DMS 273 (cell line): ENCODE results near the gene ABCD2.
"Not testable (repeated sequence)": the region's sequence is repeated elsewhere in the genome, so short reads cannot be mapped to it uniquely, and the experiment has no call there.

Experiments
- DNase-seq: peaks from one replicate; lab custom pipeline; 2025; ENCODE audit not compliant: unreplicated experiment; lab: John Stamatoyannopoulos, UW

The ABCD2 gene

GRCh38 chr12:39613525-39613924, 6.1 kb downstream of the ABCD2 start:
- peak; percentile 5 for DNase-seq

GRCh38 chr12:39612250-39612649, 7.4 kb downstream of the ABCD2 start:
- DNase-seq, result no peak

DNA sequence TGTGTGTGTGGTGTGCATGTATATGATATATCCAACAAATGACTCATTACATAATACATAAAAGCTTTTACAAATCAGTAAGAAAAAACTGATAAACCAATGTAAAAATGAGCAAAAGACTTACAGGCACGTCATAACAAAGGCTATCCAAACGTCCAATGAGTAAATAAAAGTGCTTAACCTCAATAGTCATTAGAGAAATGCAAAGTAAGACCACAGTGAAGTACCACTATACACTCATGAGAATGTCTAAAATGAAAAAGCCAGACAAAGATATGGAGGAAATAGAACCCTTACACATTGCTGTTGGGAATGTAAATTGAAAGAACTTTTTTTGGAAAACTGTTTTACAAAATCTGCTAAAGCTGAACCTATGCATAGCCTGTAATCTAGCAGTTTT, 7.8 kb downstream of the ABCD2 start:
- no peak for DNase-seq

- no peak for DNase-seq
These were observed 9.1 kb downstream of the ABCD2 start for GRCh38 chr12:39610436-39611025.

- no peak for DNase-seq
These were observed 12.7 kb downstream of the ABCD2 start for GRCh38 chr12:39606712-39607423.

- DNase-seq, result no peak
These were observed 13.6 kb downstream of the ABCD2 start for GRCh38 chr12:39605996-39606395.

DNA sequence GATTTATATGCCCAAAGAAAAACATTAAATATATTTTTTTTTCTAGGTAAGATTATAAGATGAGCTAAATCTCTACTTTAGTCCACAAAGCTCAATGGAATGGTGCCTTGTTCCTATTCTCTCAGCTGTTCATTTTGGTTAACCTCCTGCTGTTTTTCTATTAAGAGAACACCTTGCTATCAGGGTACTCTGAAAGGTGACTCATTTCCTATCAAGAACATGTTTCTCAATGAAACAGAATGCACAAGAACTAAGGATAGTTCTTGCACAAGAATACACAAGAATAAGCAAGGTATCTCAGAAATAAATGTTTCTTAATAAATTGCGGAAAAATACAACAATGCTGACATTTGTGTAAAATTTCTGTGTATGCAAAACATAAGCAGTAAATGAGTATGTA, 14.1 kb downstream of the ABCD2 start:
- DNase-seq, result no peak

GRCh38 chr12:39603065-39603464, 16.5 kb downstream of the ABCD2 start:
- no peak for DNase-seq

GRCh38 chr12:39601951-39602350, 17.7 kb downstream of the ABCD2 start:
- DNase-seq, result not testable (repeated sequence)

- no peak for DNase-seq
These were observed 23.7 kb downstream of the ABCD2 start for GRCh38 chr12:39595928-39596327.

DNA sequence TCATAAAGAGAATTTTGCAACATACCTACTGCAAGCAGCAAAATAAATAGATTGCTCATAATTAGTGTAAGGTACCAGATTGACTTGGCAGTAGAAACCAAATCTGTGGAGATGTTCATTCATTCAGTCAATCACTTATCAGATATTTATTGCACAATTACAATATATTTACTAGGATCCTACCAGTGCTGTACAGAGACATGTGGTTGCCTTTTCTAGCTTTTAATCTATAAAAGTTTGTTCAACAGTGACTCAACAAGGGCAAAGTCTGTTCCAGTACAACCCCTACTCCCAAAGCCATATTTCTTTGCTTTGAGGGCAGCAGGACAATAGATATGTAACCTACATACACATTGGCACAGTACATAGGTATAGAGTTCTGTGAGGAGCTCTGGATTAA, 27.3 kb downstream of the ABCD2 start:
- no peak for DNase-seq

GRCh38 chr12:39588348-39588747, 31.3 kb downstream of the ABCD2 start:
- DNase-seq, result no peak

DNA sequence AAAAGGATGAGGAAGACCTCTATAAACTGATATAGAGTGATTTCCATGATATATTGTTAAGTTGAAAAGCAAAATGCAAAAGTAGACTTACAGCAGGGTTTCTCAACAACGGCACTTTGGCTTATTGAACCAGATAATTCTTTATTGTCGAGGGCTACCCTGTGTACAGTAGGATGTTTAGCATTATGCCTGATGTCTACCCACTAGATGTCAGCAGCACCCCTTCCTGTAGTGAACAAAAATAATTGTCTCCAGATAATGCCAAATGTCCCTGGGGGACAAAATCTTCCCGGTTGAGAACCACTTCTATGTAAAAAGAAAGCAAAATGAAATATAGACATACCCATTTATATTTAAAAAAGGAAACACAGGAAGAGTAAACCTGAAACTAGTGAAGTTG, 32.4 kb downstream of the ABCD2 start:
- DNase-seq, result no peak

DNA sequence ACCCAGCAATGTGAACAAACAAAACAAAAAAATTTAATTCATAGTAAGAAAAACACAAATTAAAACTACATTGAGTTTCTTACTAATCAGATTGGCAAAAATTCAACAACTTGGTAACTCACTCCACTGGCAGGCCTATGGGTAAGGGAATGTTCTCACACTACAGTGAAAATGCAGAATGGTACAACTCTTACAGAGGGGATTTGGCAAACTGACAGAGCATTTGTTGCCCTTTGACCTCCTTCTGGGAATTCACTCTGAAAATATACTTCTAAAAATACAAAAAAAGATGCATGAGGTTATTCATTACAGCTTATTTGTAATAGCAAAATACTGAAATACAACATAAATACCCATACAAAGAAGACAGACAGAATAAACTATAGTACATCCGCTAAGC, 32.8 kb downstream of the ABCD2 start:
- DNase-seq, result no peak

DNA sequence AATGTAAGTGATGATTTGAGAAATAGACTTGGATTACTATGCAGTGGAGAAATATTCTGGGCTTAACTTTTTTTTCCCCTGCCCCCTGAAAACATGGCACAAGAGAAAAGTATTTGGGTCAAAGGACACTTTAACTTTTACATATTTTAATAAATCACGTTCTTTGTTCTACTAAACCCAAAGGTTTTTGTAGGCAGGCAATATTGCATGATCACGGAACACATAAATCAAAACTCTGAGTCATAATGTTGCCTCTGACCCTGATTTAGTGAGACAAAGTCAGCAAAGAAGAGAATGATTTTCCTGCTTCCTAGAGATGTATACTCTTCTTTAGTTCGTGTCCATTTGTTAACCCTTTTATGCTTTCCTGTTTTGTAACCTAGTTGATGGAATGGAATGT, 38.0 kb downstream of the ABCD2 start:
- DNase-seq, result no peak

DNA sequence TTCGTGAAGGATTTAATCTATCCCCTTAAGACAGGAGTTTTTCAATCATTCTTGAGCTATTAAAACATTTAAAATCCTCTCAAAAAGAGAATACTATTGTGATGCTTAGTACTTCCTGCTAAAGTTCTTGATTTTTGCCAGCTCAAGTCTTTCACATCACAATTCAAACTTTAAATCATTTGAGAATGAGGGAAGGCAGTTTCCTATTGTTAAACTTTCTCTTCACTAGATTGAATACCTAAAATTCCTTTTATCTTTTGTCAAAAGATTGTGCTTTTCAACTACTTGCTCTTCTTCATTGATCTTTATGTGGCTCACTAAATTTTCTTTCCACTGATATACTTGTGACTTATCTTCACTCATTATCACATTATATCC, 44.1 kb downstream of the ABCD2 start:
- DNase-seq, result no peak

DNA sequence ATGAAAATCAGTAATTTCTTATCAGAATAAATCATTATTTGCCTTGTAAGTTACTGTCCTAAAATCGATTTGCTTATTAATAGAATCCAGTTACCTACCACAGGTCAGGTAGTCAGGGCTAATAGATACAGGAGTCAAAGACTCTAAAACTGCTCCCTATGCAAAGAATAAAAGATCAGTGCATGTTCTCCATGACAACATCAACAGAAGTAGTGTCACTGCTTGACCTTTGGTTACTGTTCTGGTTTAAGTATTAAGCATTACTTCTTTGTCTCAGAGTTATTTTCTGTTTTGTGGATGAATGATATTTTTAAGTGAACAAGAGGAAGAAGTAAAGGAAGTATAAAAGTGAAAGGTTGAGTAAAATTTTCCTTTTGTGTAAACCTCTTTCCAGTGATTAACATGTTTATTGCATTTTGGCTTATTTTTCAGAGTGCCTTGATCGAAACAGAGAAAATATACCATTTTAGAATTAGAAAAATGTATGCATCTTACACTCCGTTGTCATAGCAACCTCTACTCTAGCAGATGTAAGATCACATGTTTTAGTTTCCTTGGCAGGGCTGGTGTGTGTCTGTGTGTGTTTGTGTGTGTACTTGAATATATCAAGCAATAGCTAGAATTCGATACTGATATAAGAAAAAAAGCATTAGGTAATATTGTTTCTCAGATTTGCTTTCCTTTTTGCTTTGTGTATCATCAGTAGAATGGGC, 44.7 kb downstream of the ABCD2 start:
- DNase-seq, result no peak

DNA sequence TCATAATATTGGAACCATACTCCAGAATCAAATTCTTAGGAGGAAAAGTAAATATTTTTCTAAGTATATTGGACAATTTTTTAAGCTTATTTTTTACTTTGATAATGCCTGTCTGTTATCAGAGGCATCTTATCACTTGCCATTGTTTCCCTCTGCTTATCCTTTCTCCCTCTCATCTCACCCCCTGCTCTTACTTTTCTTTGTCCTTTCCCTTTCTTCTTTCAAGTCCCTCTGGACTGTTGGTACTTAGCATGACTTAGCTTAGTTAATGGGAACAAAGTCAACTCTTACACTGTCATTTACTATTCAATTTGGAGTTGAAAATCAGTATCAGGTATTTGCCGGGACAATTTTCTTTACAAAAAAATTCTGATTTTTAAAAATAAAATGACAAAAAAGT, 45.2 kb downstream of the ABCD2 start:
- DNase-seq, result no peak

GRCh38 chr12:39573971-39574370, 45.6 kb downstream of the ABCD2 start:
- no peak for DNase-seq

- peak; percentile 6 for DNase-seq
These were observed 47.1 kb downstream of the ABCD2 start for GRCh38 chr12:39572551-39572950.

- no peak for DNase-seq
These were observed 48.3 kb downstream of the ABCD2 start for GRCh38 chr12:39571351-39571750.

DNA sequence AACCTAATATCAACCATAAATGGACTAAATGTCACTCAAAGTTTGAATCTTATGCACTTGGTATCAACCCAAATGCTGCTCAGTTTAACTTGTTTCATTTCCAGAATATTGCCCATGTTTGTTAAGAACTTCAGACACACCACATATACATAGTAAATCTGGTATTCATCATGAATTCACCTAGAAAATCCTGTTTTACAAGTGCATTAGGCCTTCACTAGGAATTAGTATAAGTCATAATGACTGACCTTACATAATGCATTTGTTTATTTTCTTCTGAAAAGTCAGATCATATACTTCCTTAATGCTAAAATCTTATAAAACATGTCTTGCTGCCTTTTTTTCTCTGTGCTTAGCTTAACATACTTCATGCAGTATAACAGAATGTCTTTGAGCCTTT, 66.1 kb downstream of the ABCD2 start:
- no peak for DNase-seq
